Measurements from ENCODE around the gene TRPV5. TPM values are rescaled to one million over a fixed set of nuclear protein-coding genes. Genes with fewer than 3 reads are reported as not detected.

The TRPV5 gene
- polyA plus RNA-seq, 1 experiment: not detected

DNA sequence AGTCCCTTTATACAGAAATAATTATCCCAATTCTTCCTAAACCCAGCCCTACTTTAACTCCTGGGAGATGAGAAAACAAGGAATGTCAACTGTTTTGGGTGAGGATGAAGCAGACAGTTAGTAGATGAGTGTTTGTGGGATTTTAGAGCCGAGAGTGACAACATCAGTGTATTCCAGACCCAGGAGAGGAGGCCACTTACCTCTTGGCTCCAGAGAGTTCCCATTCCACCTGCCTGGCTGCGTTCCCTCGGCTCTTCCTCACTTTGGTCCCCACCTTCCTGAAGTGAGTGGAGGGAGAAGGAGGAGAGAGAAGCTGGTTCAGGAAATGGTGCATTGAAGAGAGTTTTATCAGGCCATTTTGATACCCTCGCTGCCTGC, 28.0 kb upstream of the TRPV5 start:
- H3K27me3 ChIP-seq (ENCODE audit: control insufficient read depth, insufficient read depth, low read length): no peaks in the 10 kb centered on the region
- CTCF ChIA-PET: no interaction called here
- no peak for DNase-seq (ENCODE audit: low read depth, low spot score)
- POLR2A ChIA-PET: no interaction called here
- no peak overlapping the region for H3K27ac ChIP-seq (ENCODE audit: low read depth, low read length)
- H3K9me3 ChIP-seq (ENCODE audit: control insufficient read depth, insufficient read depth, low read length): peaks cover 19% of the 10 kb centered on the region
- TF ChIP-seq, protein P1, sequence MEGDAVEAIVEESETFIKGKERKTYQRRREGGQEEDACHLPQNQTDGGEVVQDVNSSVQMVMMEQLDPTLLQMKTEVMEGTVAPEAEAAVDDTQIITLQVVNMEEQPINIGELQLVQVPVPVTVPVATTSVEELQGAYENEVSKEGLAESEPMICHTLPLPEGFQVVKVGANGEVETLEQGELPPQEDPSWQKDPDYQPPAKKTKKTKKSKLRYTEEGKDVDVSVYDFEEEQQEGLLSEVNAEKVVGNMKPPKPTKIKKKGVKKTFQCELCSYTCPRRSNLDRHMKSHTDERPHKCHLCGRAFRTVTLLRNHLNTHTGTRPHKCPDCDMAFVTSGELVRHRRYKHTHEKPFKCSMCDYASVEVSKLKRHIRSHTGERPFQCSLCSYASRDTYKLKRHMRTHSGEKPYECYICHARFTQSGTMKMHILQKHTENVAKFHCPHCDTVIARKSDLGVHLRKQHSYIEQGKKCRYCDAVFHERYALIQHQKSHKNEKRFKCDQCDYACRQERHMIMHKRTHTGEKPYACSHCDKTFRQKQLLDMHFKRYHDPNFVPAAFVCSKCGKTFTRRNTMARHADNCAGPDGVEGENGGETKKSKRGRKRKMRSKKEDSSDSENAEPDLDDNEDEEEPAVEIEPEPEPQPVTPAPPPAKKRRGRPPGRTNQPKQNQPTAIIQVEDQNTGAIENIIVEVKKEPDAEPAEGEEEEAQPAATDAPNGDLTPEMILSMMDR (IDR thresholded peaks at IDR 0.05; ENCODE audit: low read depth, low read length): no peak
- H3K4me3 ChIP-seq (ENCODE audit: low read depth, low read length): no peak overlapping the region

DNA sequence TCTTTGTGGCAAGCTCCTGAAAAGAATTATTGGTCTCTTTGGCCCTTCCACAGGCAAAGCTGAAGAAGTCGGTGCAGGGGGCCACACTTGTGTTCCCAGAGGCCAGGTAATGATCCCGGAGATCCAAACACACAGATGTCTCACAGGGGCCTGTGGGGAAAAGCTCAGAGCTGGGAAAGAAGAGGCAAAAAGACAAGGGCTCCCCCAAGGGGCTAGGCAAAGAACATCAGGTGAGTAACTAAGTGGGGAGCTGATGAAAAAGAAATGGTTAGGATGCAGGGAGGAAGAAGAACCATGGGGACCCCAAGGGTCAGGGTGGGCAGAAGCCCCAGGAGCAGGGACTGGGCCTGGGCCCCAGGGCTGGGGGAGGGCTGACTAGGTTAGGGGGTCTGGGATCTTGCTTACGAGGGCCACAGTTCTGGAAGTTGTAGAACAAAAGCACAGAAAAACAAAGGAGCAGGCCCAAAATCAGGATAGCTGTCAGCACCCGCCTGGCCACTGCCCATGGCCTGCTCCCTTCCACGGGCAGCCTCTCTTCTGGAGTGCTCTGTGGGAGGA, 27.5 kb upstream of the TRPV5 start:
- TF ChIP-seq, protein P1 (IDR thresholded peaks at IDR 0.05; ENCODE audit: low read depth, low read length): no peak

GRCh38 chr7:142959202-142959601, 25.7 kb upstream of the TRPV5 start:
- ChIA-PET POLR2A (no interaction called here), CTCF (no interaction called here)
- Histone ChIP-seq H3K27me3 (ENCODE audit: control insufficient read depth, insufficient read depth, low read length) (no peaks in the 10 kb centered on the region), H3K9me3 (ENCODE audit: control insufficient read depth, insufficient read depth, low read length) (peaks cover 21% of the 10 kb centered on the region), H3K4me3 (ENCODE audit: low read depth, low read length) (no peak overlapping the region), H3K27ac (ENCODE audit: low read depth, low read length) (no peak overlapping the region)
- TF ChIP-seq, protein P1 (IDR thresholded peaks at IDR 0.05; ENCODE audit: low read depth, low read length): no peak
- DNase-seq (ENCODE audit: low read depth, low spot score): no peak

More for the DNA sequence above, 27.5 kb upstream of the TRPV5 start:
- CTCF ChIA-PET: no interaction called here
- H3K4me3 ChIP-seq (ENCODE audit: low read depth, low read length): no peak overlapping the region
- no peak for DNase-seq (ENCODE audit: low read depth, low spot score)
- POLR2A ChIA-PET: no interaction called here
- peaks cover 19% of the 10 kb centered on the region for H3K9me3 ChIP-seq (ENCODE audit: control insufficient read depth, insufficient read depth, low read length)
- H3K27ac ChIP-seq (ENCODE audit: low read depth, low read length): no peak overlapping the region
- H3K27me3 ChIP-seq (ENCODE audit: control insufficient read depth, insufficient read depth, low read length): no peaks in the 10 kb centered on the region

DNA sequence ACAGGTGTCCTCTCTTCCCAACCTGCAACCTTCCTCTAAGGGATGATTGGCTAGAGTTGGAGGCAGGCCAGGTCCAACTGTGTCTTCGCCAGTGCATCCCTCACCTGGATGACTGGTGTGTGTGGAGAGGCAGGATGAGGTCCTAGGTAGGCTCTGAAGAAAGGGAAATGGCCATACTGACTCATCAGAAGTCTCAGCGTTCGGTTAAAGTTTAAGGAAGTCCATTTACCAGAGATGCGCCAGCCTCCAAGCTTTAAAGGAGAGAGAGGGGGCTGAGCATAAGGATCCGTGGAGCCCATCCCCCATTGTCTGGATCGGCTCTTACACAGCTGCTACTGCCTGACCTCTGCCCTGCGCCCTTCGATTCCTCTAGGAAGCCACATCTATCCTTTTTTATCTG, 24.2 kb upstream of the TRPV5 start:
- CTCF ChIA-PET: no interaction called here
- POLR2A ChIA-PET: no interaction called here
- no peak for DNase-seq (ENCODE audit: low read depth, low spot score)
- TF ChIP-seq, protein P1 (IDR thresholded peaks at IDR 0.05; ENCODE audit: low read depth, low read length): no peak
- H3K27me3 ChIP-seq (ENCODE audit: control insufficient read depth, insufficient read depth, low read length): no peaks in the 10 kb centered on the region
- H3K27ac ChIP-seq (ENCODE audit: low read depth, low read length): no peak overlapping the region
- no peak overlapping the region for H3K4me3 ChIP-seq (ENCODE audit: low read depth, low read length)
- peaks cover 31% of the 10 kb centered on the region for H3K9me3 ChIP-seq (ENCODE audit: control insufficient read depth, insufficient read depth, low read length)

DNA sequence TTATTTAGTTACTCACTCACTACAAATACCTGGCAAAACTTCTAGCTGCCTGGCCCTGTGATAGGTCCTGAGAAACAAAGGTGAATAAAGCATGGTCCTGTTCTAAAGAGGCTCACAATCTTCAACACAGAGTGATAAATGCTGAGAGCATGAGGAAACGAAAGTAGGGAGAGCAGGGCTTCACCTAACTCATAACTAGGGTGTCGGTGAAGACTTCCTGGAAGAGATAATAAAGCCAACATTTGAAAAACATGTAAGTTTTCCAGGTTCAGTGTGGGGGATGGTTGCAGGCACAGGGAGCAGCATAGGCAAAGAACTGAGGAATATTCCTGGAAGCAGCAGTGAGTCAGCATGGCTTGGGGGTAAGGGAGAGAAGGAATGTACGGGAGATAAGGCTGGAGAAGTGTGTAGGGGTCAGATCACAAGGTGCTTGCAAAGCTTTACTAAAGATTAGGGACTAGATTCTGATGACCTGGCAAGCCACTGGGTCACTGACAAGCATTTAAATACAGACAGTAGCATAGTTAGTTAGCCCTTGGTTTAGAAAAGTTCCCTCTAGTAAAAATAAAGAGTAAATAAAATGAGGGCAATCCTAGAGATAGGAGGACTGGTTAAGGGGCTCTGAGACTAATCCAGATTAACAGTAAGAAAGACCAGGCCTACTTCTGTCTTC, 23.5 kb upstream of the TRPV5 start:
- TF ChIP-seq, protein P1 (IDR thresholded peaks at IDR 0.05; ENCODE audit: low read depth, low read length): no peak
- DNase-seq (ENCODE audit: low read depth, low spot score): no peak
- peaks cover 34% of the 10 kb centered on the region for H3K9me3 ChIP-seq (ENCODE audit: control insufficient read depth, insufficient read depth, low read length)
- ChIA-PET CTCF (no interaction called here), POLR2A (no interaction called here)
- no peak overlapping the region for H3K27ac ChIP-seq (ENCODE audit: low read depth, low read length)
- H3K4me3 ChIP-seq (ENCODE audit: low read depth, low read length): no peak overlapping the region
- H3K27me3 ChIP-seq (ENCODE audit: control insufficient read depth, insufficient read depth, low read length): no peaks in the 10 kb centered on the region

Measured in AG04450 (cell line).